Lung (tissue), 12 donors: ENCODE measurements around the gene EBF4. TPM values are rescaled to one million over a fixed set of nuclear protein-coding genes. Genes with fewer than 3 reads are reported as not detected.

ENCODE experiments used
- ATAC-seq: fragments of 200-7000 bp; cut with Tn5 transposase; one replicate; pipeline ENCODE4 v1.9.1; 2020; ENCODE audit warnings: moderate number of reproducible peaks; ENCODE audit not compliant: insufficient read depth, low FRiP score
- DNase-seq, 3 donors: peaks; one replicate each; pipeline ENCODE4 v3.0.0-alpha.2; 2013 to 2017
- H3K27ac ChIP-seq, 2 donors: one replicate each; pipeline ENCODE4 v1.5.1; 2013; ENCODE audit warnings: mild to moderate bottlenecking in 2 of 2, moderate library complexity in 2 of 2, control low read depth in 1 of 2, inconsistent platforms in 1 of 2, low read depth in 1 of 2, low read length in 1 of 2
- H3K27me3 ChIP-seq, 3 donors: one replicate each; pipeline ENCODE4 v1.5.1; 2013; ENCODE audit warnings: low read length in 2 of 3; ENCODE audit not compliant: control insufficient read depth in 3 of 3, insufficient read depth in 3 of 3
- H3K36me3 ChIP-seq, 4 donors: one replicate each; pipeline ENCODE4 v1.5.1; 2013; ENCODE audit warnings: low read length in 4 of 4, mild to moderate bottlenecking in 1 of 4, moderate library complexity in 1 of 4; ENCODE audit not compliant: control insufficient read depth in 4 of 4, insufficient read depth in 4 of 4
- H3K4me1 ChIP-seq, 5 donors: one replicate each; pipeline ENCODE4 v1.5.1; 2013; ENCODE audit warnings: low read length in 5 of 5, mild to moderate bottlenecking in 2 of 5, moderate library complexity in 1 of 5; ENCODE audit not compliant: control insufficient read depth in 5 of 5, insufficient read depth in 5 of 5
- H3K4me3 ChIP-seq: one replicate; pipeline ENCODE4 v1.5.1; 2013; ENCODE audit warnings: mild to moderate bottlenecking, control low read depth, moderate library complexity
- H3K9ac ChIP-seq, 2 donors: one replicate each; pipeline ENCODE4 v1.5.1; 2013; ENCODE audit warnings: low read length in 2 of 2, control low read depth in 1 of 2; ENCODE audit not compliant: insufficient read depth in 1 of 2
- H3K9me3 ChIP-seq, 4 donors: one replicate each; pipeline ENCODE4 v1.5.1; 2013; ENCODE audit warnings: low read length in 3 of 4, mild to moderate bottlenecking in 1 of 4, moderate library complexity in 1 of 4; ENCODE audit not compliant: control insufficient read depth in 4 of 4, insufficient read depth in 3 of 4
- CTCF ChIP-seq: IDR thresholded peaks from 2 replicates; pipeline ENCODE4 v1.5.1; 2012; ENCODE audit warnings: mild to moderate bottlenecking; ENCODE audit errors: control extremely low read depth, extremely low read depth
- WGBS, 2 donors: extraction: QIAGEN DNeasy Blood & Tissue Kit; methylation state at CpG; one replicate each; pipeline ENCODE4 v1.1.7; 2013; 5-methylcytosine and 5-hydroxymethylcytosine counted together
- polyA plus RNA-seq, 2 donors: library from polyadenylated mRNA; stranded (reverse); fragments of 200-250 nt; gene quantifications; one replicate each; pipeline ENCODE4 v1.2.1, GENCODE V29; 2013
- total RNA-seq, 2 donors: library from RNA; depleted of rRNA in 1 of 2; stranded (reverse); fragments of >200 nt in 1 of 2; gene quantifications; one replicate each; pipeline ENCODE4 v1.2.1, GENCODE V29; 2014 to 2021
- donor health status: control.
- donor health status: control.
- donor health status: Bipolar disorder and iron deficiency.
- donor health status: healthy.
- donor health status: DM: yes; HTN: yes; CAD: no.

Gene EBF4
- total and polyA plus RNA-seq, 4 donors, result 5.8 to 15.8 (median 7.4) TPM

- ATAC-seq (no peak), DNase-seq (no peak)
- H3K27ac ChIP-seq, result no peak overlapping the region
- TF ChIP-seq CTCF, result no peak
- peaks cover 0 to 3% (median 0%) of the 10 kb centered on the region in 4 donors for H3K9me3 ChIP-seq
- H3K27me3 ChIP-seq, result peaks cover 0 to 6% (median 2%) of the 10 kb centered on the region in 3 donors
- no peak overlapping the region for H3K9ac ChIP-seq
- 79 to 86% methylated on average over 11 of the region's 11 CpGs for WGBS, 2 donors
- no peak overlapping the region for H3K4me3 ChIP-seq
- peaks cover 0 to 18% (median 3%) of the 10 kb centered on the region in 4 donors for H3K36me3 ChIP-seq
- H3K4me1 ChIP-seq, result peaks cover 0 to 11% (median 2%) of the 10 kb centered on the region in 5 donors
Measured at GRCh38 chr20:2794866-2795447, 102.4 kb downstream of the EBF4 start.

DNA sequence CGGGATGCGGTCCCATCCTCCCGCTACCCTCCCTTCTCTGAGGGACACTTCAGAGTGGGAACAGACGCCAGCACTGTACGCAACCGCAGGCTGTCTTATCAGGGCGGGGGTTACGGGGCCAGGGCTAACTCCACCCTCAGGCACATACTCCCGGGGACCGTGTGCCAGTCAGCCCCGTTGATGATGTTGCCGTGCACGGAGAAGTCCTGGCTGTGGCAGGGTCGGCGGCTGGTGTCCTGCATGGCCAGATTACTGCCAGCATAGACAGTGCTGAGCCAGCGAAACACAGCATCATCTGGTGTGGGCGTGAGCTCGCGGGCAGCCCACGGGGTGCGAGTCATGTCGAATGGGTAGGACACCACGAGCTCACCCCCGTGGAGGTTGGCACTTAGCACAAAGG, 102.9 kb downstream of the EBF4 start:
- Histone ChIP-seq H3K9me3 (peaks cover 0 to 3% (median 0%) of the 10 kb centered on the region in 4 donors), H3K27me3 (peaks cover 0 to 6% (median 4%) of the 10 kb centered on the region in 3 donors), H3K36me3 (peaks cover 0 to 21% (median 3%) of the 10 kb centered on the region in 4 donors), H3K27ac (no peak overlapping the region), H3K9ac (no peak overlapping the region), H3K4me1 (peaks cover 0 to 11% (median 5%) of the 10 kb centered on the region in 5 donors), H3K4me3 (no peak overlapping the region)
- no peak for TF ChIP-seq CTCF
- WGBS, 2 donors, result 84 to 93% methylated on average over 24 of the region's 24 CpGs
- no peak for ATAC-seq
- no peak for DNase-seq

GRCh38 chr20:2796011-2796660, 103.6 kb downstream of the EBF4 start:
- H3K27me3 ChIP-seq, result peaks cover 0 to 9% (median 8%) of the 10 kb centered on the region in 3 donors
- no peak for TF ChIP-seq CTCF
- no peak overlapping the region for H3K4me3 ChIP-seq
- H3K4me1 ChIP-seq, result peaks cover 0 to 16% (median 5%) of the 10 kb centered on the region in 5 donors
- peaks cover 0 to 21% (median 3%) of the 10 kb centered on the region in 4 donors for H3K36me3 ChIP-seq
- H3K9ac ChIP-seq, result no peak overlapping the region
- WGBS, 2 donors, result 94 to 97% methylated on average over 19 to 20 of the region's 20 CpGs
- no peak for DNase-seq
- no peak overlapping the region for H3K27ac ChIP-seq
- ATAC-seq, result no peak
- H3K9me3 ChIP-seq, result peaks cover 0 to 3% (median 0%) of the 10 kb centered on the region in 4 donors
